MM.1S (cell line): ENCODE results near the gene BCKDK.

Experiments used
- EZH2 ChIP-seq: fragments of 300-600 bp; sonication (generic); optimal IDR thresholded peaks from 2 replicates; pipeline ENCODE3; 2017; ENCODE audit warnings: low read depth, mild to moderate bottlenecking, antibody characterized with exemption, low read length, mixed read lengths
- EZH2phosphoT487 ChIP-seq: fragments of 300-600 bp; sonication (generic); IDR thresholded peaks from 2 replicates; pipeline ENCODE4 v1.6.1; 2018; ENCODE audit warnings: antibody characterized with exemption, low read length
- TF ChIP-seq, protein P1 (sequence below): fragments of 300-600 bp; sonication (generic); IDR thresholded peaks from 2 replicates; pipeline ENCODE4 v1.5.1; 2016; ENCODE audit warnings: antibody characterized with exemption, low read length, mixed read lengths

DNA sequence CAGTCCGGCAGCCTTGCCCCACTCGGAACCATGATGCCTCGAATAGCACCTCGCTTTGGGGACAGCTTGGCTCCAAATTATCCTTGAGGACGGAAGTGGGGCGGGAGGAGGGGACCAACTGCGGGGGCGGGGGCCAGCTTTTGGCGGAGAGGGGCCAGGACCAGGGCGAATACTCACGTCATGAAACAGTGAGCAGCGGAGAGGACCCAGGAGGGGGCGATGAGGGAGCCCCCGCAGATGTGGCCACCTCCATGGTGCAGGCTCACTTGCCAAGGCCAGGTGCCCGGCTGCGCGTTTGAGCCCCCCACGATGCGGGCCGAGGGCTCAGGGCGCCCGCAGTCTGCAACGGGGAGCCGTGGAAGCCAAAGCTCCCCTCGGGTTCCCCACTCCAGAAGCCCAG is 40.7 kb downstream of the BCKDK start:
- TF ChIP-seq, protein P1, sequence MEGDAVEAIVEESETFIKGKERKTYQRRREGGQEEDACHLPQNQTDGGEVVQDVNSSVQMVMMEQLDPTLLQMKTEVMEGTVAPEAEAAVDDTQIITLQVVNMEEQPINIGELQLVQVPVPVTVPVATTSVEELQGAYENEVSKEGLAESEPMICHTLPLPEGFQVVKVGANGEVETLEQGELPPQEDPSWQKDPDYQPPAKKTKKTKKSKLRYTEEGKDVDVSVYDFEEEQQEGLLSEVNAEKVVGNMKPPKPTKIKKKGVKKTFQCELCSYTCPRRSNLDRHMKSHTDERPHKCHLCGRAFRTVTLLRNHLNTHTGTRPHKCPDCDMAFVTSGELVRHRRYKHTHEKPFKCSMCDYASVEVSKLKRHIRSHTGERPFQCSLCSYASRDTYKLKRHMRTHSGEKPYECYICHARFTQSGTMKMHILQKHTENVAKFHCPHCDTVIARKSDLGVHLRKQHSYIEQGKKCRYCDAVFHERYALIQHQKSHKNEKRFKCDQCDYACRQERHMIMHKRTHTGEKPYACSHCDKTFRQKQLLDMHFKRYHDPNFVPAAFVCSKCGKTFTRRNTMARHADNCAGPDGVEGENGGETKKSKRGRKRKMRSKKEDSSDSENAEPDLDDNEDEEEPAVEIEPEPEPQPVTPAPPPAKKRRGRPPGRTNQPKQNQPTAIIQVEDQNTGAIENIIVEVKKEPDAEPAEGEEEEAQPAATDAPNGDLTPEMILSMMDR, result no peak
- TF ChIP-seq EZH2 (no peak), EZH2phosphoT487 (no peak)
